IPS DF 4.7 (cell line): ENCODE data around the gene NFYA.

Experiments
- DNase-seq: peaks from one replicate; pipeline ENCODE4 v3.0.0-alpha.2; 2013; ENCODE audit warnings: low spot score; ENCODE audit errors: extremely low read depth

Gene NFYA

DNA sequence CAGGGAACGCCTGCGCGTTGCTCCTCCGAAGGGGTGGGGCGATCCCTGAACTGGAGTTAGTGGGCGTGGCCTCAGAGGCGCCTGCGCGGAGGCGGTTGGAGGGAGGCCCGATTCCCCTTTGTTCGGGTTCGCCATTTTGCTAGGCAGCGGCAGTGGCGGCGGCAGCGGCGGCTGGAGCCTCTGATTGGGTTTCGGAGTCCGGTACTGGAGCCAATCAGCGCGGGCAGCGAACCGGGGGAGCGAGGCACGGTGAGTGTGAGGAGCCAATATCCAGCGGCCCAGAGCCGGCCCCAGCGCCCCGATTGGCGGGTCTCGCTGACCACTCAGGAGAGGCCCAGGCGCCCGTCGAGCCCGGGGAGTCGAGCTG, at the start of gene NFYA:
Gene NFYA, plus strand, starts transcription at position 139 of the 367 bp plus-strand sequence. CDS start 6,116 bp downstream, outside the sequence.
- peak; percentile 82 for DNase-seq

DNA sequence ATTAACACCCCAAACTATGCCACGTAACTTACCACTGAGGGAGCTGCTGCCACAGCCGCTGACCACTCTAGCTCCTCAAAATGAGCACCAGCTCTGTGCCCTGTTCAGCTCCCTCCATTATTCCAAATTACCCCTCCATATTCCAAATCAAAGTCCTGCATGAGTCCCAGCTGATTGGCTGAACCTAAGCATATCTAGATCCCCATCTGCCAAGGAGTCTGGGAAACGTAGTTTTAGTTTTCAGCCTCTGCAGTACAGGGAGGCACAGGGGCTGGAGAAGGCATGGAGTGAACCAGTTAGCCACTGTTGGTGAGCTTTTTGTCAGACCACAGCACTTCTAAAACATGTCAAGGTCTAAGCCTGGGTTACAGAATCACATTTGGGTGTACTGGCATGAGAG, 49.7 kb upstream of the NFYA start:
- no peak for DNase-seq

DNA sequence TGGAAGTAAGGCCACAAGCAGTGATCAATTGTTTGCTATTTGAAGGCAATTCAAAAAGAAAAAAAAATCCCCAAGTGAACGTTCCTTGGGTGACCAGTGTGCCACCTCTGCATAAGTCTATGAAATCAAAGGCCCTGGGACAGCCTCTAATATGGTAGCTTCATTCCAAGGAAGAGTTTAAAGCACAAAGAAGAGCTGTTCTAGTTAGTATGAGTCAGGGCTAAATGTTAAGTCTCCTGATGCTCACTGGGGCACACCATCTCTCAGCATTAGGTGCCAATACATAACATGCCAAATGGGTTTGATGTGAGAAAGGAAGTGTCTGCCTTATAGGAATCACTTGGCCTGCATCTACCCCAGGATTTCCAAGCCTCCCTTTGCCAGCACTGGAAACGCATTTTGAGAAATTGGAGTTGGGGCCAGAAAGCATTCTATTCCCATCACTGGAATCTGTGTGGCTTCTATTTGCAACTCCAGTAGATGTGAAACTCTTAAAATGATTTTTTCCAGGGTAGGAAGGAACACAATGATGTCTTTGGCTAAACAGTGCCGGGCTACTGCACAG, 46.7 kb upstream of the NFYA start:
- no peak for DNase-seq

DNA sequence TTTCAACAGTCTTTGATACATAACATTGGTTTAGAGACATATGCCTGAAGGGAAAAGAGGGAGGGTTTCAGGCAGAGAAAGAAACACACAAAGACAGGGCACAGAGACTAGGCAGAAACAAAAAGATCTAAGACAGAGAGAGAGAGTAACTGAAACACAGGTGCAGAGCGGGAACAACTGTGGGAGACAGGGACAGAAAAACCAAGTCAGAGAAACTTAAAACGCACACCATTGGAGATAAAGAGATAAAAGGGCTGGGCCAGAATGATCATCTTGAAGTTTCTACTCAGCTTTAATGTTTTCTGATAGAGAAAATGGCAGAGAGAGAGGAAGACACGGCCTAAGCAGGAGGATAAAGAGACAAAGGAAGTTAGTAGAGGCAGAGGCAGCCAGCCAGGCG, 45.5 kb upstream of the NFYA start:
- DNase-seq, result no peak

DNA sequence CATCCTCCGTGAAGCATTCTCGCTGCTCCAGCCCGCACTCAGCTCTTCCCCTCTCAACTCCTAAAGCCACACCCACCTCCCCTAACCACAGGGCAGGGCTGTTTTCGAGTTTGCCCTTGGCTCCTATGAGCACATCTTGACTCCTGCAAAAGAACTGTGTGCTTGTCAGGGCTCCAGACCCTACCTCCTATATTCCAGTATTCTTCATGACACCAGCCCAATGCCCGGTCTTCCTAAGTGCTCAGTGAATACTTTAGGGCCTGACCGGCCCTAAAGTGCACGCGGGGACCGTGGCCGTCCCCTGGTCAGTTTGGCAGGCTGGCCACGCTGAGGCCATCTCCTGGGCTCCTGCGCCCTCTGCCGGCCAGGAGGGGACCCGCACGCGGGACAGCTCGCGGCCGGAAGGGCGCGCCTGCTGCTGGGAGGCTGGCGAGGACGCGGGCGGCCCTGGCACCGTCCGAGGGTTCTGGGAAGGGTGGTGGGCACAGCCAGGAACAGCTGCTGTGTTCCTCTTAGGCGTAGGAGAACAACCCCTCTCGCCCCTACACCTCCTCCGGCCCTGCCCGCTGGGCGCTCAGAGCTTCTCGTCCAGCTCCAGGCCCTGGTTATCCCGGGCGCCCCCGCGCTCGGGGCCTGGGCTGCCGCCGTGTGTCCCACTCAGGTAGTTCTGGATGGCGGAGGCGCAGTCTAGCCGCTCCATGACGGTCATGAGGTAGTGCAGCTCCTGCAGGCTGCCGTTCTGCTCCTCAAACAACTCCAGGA, 44.8 kb upstream of the NFYA start:
- DNase-seq, result no peak

DNA sequence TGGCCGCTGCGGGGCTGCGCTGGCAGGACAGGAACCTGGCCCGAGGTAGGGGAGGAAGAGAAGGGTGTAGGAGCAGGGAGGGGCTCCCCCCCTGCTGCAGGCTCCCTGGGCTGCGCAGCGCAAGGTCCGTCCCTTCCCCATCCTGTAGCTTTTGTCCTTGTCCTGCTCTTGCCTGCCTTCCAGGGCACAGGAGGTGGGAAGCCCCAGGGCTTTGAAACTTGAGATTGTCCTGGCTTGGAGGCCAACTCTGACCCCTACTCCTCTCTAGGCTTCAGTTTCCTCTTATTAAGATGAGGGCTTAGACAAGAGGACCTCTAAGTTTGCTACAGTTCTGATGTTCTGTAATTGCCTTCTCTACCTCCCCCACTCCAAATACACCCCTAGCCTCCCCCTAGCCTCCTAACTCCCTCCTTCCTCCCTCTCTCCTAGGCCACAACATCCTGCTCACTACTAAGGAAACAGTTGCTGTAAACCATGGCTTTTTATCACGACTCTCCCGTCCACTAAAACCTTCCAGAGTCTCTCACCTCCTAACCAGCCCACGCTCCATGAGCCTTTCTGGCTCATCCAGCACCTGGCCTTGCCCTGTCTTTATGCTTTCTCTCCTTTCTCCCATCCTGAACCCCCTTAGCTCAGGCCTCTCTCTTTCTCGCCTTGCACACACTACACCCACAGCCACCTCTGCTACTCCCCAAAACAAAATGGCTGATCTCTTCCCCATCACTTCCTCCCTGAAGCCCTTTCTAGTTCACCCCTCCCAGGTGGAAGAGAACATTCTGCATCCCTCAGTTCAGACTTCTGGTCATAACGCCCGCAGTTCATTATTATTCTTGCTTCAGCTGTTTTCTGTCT, 44.0 kb upstream of the NFYA start:
- DNase-seq, result no peak

DNA sequence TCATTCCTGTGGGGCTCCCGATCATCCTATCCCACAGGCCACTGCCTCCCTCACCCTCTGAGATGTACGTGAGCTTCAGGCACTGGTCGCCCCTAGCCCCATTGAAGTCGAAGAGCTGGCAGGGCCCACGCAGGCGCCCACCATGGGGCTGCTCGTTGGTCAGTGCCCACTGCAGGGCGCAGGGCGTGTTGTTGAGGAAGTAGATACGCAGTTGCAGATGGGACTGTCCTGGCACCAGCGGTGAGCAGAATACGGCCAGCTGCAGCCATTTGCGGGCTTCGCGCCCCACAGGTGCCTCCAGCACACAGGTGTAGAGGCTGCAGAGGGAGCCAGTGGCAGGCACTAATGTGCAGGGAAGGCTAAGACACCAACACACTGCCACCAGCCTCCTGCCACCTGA, 39.9 kb upstream of the NFYA start:
- no peak for DNase-seq

DNA sequence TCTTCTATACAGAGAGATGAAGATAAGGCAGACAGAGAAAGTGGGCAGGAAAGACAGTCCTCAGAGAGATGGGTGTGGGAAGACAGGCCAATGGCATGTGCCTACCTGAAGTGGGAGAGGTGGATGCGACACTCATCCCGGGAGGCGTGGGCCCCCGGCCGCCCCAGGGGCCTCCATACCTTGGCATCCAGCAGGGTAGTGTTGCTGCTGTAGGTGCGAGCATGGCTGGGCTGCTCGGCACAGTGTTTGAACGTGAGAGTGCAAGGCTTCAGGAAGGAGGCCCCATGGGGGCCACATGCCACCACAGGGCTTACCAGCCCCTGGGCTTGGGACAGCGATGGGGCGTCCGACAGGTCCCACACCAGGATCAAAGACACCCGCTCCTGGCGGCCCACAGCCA, 39.0 kb upstream of the NFYA start:
- no peak for DNase-seq

DNA sequence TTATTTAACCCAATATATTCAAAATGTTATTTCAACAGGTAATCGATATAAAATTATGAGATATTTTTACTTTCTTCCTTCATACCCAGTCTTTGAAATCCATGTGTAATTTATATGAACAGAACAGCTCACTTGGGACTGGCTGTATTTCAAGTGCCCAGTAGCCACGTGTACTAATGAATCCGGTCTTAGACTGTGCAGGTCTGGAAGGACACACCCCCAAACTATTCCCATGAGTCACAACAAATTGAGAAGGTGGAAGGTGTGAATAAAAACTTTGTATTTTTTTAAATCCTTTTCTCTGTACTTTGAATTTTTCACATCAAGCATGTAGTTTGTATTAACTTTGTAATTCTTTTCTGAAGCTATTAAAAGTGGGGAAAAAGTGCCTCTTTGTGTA, 36.6 kb upstream of the NFYA start:
- DNase-seq, result no peak

DNA sequence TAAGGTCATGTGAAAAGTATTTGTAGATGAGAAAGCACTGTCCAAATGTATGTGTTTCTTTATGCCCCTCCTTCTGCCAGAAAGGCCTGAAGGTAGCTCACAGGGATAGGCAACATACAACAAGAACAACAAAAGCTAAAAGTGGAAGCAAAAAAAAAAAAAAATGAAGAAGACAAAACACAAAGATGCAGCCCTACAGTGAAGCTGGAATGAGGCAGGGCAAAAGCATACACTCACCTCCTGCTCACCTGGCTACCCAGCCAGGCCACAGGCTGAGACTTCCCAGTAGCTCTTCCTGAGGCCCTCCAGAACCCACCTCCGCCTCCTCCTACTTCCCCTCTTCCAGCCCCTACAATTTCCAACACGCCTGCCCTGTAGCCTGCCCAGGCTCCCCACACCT, 36.2 kb upstream of the NFYA start:
- no peak for DNase-seq

DNA sequence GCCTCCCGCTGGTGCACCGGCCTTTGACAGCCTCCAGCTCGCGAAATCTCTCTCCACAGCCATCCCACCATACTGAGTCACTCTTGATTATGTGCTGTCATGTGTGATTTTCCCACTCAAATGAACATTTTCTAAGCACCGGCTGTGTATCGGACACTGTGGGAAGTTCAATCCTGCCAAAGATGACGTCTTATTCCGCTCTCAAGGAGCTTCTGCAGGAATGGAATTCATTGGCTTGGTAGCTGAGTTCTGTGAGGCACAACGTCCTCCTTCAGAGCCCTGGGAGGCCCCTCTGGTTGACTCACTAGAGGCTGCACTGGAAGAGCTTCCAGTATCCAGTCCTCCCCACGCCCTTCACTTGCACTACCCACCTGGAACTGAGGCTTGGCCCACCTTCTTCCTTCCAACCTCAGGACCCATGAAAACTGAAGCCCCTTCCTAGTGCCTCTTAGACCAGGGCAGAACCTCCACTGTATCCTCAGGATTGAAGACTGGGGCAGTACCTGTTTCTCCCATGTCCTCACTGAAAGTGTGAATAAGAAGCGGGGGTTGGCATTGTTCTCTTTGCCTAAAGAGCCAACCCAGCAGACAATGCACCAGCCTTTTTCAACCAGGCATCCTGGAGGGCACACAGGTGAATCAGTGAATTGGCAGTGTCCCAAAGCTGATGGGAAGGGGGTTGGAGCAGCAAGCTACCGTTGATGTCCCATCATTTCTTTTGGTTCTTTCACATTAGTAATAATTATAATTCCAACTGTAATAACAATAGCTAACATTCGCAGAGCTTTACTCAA, 35.5 kb upstream of the NFYA start:
- no peak for DNase-seq

DNA sequence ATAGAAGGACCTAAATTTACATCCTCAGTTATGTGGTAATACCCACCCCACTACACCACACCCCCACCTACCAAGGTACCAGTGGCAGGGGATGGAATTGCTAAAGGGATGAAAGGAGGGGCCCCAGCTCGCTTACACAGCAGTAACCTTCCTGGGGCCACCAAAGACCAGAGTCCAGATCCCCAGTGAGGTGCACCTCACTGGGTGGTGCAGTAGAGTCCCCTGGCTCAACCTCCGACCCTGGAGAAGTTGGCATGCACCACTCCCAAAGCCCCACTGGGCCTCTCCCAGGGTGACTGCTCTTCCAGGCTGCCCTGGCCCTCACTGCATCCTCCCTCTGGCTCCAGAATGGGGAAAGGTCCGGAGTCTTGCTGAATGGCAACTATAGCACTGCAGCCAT, 34.6 kb upstream of the NFYA start:
- no peak for DNase-seq

DNA sequence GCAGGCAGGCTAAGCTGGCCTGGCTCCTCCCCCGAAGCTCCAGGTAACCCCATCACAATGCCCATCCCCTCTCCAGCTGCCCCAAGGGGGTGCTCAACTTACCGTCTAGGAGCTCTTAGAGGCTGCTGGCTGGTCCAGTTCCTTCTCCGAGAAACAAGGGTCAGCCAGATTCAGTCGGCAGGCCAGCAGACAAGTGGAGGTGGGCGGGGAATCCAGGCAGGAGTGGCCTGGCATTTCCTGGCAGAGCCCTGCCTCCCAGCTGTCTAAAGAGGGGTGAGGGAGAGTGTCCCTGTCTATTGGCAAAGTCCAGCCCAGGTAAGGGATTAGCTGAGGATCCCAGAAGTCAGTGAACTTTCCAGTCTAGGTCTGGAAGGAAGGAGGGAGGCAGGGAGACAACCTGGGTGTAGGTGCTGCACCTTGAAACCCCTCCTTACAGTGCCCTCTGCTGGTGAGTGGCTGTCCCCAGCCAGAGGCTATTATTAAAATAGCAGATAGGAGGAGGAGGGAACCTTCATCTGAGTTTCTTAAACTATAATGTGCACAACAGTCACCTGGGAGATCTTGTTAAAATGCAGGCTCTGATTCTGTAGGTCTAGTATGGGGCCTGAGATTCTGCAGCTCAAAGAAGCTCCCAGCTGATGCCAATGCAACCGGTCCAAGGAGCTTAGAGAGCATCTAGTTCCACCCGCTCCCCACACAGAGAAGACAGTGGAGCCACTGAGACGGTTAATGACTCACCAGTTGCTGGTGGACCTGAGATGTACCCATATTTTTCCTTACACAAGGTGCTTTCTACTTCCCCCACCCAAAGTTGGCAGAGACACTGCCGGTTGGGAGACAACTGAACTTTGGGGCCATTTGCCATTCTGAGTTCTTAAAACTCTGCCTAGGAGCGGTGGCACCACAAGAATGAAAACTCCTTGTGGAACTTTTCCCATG, 33.4 kb upstream of the NFYA start, which contains the start of gene UNC5CL:
Gene UNC5CL, minus strand, starts transcription at position 162 of the 939 bp plus-strand sequence. CDS start 4,147 bp downstream, outside the sequence.
- no peak for DNase-seq

DNA sequence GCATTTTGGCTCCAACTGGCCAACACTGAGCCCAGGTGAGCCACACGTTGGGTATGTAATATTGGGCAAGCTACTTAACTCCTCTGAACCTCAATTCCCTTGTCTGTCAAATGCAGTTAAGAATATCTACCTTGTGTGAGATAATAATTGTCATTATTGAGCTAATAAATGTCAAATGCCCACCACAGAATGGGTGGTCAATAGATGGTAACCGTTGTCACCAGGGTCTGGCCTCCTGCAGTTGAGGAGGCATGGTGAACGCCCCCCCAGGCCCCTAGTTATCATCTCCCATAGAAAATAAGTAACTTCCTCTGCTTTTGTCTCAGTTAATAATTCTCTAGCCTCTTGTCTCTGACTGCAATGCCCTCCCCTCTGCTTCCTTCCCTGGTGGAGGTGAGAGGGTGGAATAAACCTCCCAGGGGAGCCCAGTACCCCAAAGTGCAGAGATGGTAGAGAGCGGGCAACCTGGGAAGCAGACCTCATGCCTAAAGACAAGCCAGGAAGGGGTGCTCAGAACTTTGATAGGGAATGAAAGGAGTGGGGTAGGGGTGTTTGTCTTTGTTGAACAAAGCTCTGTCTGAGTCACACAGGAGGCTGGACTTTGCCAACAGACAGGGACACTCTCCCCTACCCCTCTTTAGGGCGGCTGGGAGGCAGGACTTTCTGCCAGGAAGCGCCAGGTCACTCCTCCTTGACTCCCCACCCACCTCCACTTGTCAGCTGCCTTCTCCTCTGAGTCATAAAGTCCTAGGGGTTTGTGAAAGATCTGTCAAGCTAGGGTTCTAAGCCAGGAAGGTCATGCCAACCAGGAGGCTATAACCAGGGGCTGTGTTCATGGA, 32.5 kb upstream of the NFYA start:
- no peak for DNase-seq

DNA sequence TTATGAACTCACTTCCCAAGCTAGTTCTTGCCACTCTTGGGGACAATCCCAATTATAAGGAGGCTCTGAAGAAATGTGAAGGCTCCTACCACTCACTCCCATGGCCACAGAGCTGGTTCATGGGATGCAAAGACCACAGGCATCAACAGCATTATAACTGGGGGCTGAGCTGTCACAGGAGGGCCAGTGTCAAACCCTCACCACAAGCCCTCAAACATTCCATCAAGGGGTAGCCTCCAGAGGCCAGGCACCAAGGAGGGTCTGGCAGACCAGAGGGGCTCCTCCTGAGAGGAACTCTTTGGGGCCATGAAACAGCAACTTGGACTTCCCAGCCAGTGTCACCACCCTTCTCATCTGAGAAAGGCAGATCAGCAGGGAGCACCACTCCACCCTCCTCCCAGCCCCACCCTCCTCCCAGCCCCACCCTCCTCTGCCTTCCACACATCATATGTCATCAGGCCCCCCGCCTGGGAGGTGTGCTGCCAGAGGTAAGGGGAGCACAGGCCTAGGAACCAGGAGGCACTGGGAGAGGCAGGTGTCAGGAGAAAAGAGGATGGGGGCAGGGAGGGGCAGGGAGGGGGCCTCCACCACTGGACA, 31.7 kb upstream of the NFYA start:
- no peak for DNase-seq

DNA sequence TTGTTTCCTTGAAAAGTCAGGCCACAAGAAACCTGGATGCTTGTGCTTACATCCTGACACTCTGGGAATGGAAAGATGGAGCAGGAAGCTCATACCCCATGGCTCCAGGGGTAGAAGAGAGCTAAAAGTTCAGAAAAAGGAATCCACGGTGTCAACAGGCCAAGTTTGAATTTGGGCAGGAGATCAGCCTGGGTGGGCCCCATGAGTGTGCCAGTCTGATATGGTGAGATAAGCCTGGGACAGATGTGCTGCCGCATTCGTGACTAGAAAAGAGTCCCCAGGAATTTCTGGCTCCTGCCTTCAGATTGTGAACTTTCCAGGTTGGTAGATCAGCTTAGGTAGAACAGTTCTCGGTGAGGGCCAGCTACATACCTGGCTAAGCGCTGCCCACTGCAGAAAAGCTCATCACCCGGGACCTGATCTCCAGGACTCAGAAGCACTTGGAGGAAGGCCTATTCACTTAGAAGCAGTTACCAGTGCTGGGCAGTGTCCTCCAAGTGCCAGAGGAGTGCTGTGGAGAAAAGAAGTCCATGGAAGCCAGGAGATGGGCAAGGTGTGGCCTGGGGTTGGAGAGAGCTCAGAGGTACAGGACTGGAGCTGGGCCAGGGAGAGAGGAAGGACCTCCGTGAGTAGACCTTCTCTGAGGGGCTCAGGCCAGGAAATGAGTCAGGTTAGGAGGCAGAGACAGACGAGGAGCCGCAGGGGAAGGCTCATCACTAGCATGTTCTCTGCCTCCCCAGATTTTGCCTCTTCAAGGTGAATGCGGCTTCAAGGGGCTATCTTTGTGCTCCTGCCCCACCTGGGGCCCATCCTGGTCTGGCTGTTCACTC, 30.3 kb upstream of the NFYA start, which contains the start of gene TSPO2:
Gene TSPO2, plus strand, starts transcription at position 242 of the 830 bp plus-strand sequence. Its CDS starts 519 bp downstream, at position 761.
- DNase-seq, result no peak

DNA sequence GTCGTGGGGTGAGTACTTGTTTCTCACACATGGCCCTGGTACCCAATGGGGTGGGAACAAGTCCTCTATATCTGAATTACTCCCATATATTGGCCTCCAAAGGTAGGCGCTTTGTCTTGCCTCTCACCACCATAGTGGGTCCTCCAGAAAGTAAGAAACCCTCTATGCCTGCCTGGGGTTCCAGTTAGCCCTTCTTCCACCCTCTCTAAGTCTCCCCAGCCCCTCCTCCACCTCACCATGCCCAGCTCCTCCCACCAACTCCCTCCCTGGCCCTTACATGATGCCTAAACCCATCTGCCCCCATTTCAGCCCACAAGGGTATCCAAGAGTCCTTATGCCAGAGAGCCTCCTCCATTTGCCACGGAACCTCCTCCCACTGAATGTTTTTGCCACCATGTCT, 29.6 kb upstream of the NFYA start:
- no peak for DNase-seq

DNA sequence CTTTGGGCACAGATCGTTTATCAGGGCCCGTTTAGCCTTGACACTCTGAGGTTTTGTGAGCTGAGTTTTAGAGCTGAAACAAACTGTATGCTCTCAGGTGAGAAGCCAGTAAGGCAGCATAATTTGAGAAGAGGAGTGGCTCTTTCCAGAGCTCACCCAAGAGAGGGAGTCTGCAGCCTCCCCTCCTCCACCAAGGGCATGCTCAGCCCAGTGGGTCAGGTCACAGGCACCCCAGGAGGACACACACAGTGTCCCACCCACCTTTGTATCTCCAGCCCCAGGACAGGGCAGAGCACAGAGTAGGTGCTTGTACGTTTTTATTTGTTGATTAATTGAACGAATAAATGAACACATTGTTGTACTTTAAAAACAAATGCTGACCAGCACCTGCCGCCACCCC, 27.1 kb upstream of the NFYA start:
- DNase-seq, result no peak
